ENCODE data around the gene PDK2.
"Not testable (repeated sequence)": the region's sequence is repeated elsewhere in the genome, so short reads cannot be mapped to it uniquely, and the experiment has no call there.

Gene PDK2

GRCh38 chr17:50059256-50059655, 35.9 kb upstream of the PDK2 start:
- DNase-seq: no peak

GRCh38 chr17:50059759-50060273, 35.3 kb upstream of the PDK2 start:
- no peak for DNase-seq

- no peak for DNase-seq
Measured at GRCh38 chr17:50060951-50061712, 34.0 kb upstream of the PDK2 start.

- DNase-seq: not testable (repeated sequence)
Measured at GRCh38 chr17:50061713-50062045, 33.5 kb upstream of the PDK2 start.

GRCh38 chr17:50062293-50063243, 32.6 kb upstream of the PDK2 start:
- DNase-seq: no peak

- DNase-seq: no peak
Measured at GRCh38 chr17:50063561-50064252, 31.4 kb upstream of the PDK2 start.

- no peak for DNase-seq
Measured at GRCh38 chr17:50064253-50065001, 30.7 kb upstream of the PDK2 start.

GRCh38 chr17:50065056-50065455, 30.1 kb upstream of the PDK2 start:
- no peak for DNase-seq

- no peak for DNase-seq
Measured at GRCh38 chr17:50066995-50067394, 28.2 kb upstream of the PDK2 start.

GRCh38 chr17:50067996-50068395, 27.2 kb upstream of the PDK2 start:
- no peak for DNase-seq

GRCh38 chr17:50070908-50071680, 24.1 kb upstream of the PDK2 start:
- no peak for DNase-seq

- no peak for DNase-seq
Measured at GRCh38 chr17:50071692-50072091, 23.5 kb upstream of the PDK2 start.

- no peak for DNase-seq
Measured at GRCh38 chr17:50072130-50072529, 23.0 kb upstream of the PDK2 start.

GRCh38 chr17:50072925-50073324, 22.2 kb upstream of the PDK2 start:
- no peak for DNase-seq

- DNase-seq: no peak
Measured at GRCh38 chr17:50074227-50074626, 20.9 kb upstream of the PDK2 start.

GRCh38 chr17:50075446-50076032, 19.6 kb upstream of the PDK2 start:
- no peak for DNase-seq

- no peak for DNase-seq
Measured at GRCh38 chr17:50076221-50076590, 18.9 kb upstream of the PDK2 start.

- no peak for DNase-seq
Measured at GRCh38 chr17:50076591-50077235, 18.4 kb upstream of the PDK2 start.

- DNase-seq: no peak
Measured at GRCh38 chr17:50078430-50078829, 16.7 kb upstream of the PDK2 start.

- no peak for DNase-seq
Measured at GRCh38 chr17:50079334-50080095, 15.6 kb upstream of the PDK2 start.

Data from NCI-H748 treated with DMSO at 0.1 percent for 48 hours (cell line).